Sigmoid colon (tissue), 4 donors: ENCODE measurements around the gene HSDL2.

ENCODE experiments used
- CTCF ChIP-seq, 4 experiments: fragments of 450-650 bp in 3 of 4; fragments of 200-600 bp in 1 of 4; IDR thresholded peaks; one replicate each; pipeline ENCODE4 v1.5.1; 2016 to 2019; ENCODE audit warnings: antibody characterized with exemption in 4 of 4, mild to moderate bottlenecking in 3 of 4, moderate library complexity in 2 of 4
- EP300 ChIP-seq, 4 donors: sonication (generic); formaldehyde crosslinking; IDR thresholded peaks; one replicate each; pipeline ENCODE4 v1.6.1; 2017; ENCODE audit warnings: antibody characterized with exemption in 4 of 4
- POLR2A ChIP-seq, 2 donors: fragments of 450-650 bp; IDR thresholded peaks; one replicate each; pipeline ENCODE4 v1.6.1; 2016; ENCODE audit warnings: antibody characterized with exemption in 2 of 2, mild to moderate bottlenecking in 2 of 2, moderate library complexity in 2 of 2
- POLR2AphosphoS5 ChIP-seq, 4 donors: sonication (generic); formaldehyde crosslinking; IDR thresholded peaks; one replicate each; pipeline ENCODE4 v1.6.1; 2017; ENCODE audit warnings: antibody characterized with exemption in 4 of 4

- TF ChIP-seq EP300 (IDR thresholded peaks at IDR 0.05) (no peak), CTCF (IDR thresholded peaks at IDR 0.05) (no peak), POLR2A (IDR thresholded peaks at IDR 0.05) (no peak), POLR2AphosphoS5 (IDR thresholded peaks at IDR 0.05) (no peak)
Observed at GRCh38 chr9:112445196-112445595, 65.3 kb downstream of the HSDL2 start.
